Type B pancreatic cell (in vitro differentiated cells): ENCODE data around the gene TDRD3. TPM values are rescaled to one million over a fixed set of nuclear protein-coding genes. Genes with fewer than 3 reads are reported as not detected.

Source experiments
- DNase-seq: peaks from one replicate; pipeline ENCODE4 v3.0.0; 2021; ENCODE audit warnings: mixed read lengths; ENCODE audit not compliant: unreplicated experiment; ENCODE audit errors: extremely low spot score
- H3K27ac Mint-ChIP-seq: 2 replicates; pipeline ENCODE4 v1.8.0; 2021; ENCODE audit warnings: mild to moderate bottlenecking, mixed read lengths
- H3K27me3 Mint-ChIP-seq: 2 replicates; pipeline ENCODE4 v1.8.0; 2021; ENCODE audit warnings: mixed read lengths
- H3K36me3 Mint-ChIP-seq: 2 replicates; pipeline ENCODE4 v1.8.0; 2021; ENCODE audit warnings: mixed read lengths
- H3K4me1 Mint-ChIP-seq: one replicate; pipeline ENCODE4 v1.8.0; 2021; ENCODE audit warnings: mixed read lengths; ENCODE audit not compliant: unreplicated experiment
- H3K4me3 Mint-ChIP-seq: 2 replicates; pipeline ENCODE4 v1.8.0; 2021; ENCODE audit warnings: mild to moderate bottlenecking, mixed read lengths
- H3K9me3 Mint-ChIP-seq: 2 replicates; pipeline ENCODE4 v1.8.0; 2021; ENCODE audit warnings: mixed read lengths
- total RNA-seq: library from RNA; stranded (reverse); gene quantifications from 2 replicates; pipeline ENCODE4 v1.2.1, GENCODE V29; 2021; ENCODE audit warnings: low replicate concordance
- TF ChIP-seq, protein P1 (sequence below): fragments of 200-600 bp; sonication (generic); conservative IDR thresholded peaks from 2 replicates; pipeline ENCODE4 v1.5.0; 2021; ENCODE audit warnings: antibody characterized with exemption, mild to moderate bottlenecking

The TDRD3 gene
- total RNA-seq, 1 donor from 2014 or later: 30.1 TPM

DNA sequence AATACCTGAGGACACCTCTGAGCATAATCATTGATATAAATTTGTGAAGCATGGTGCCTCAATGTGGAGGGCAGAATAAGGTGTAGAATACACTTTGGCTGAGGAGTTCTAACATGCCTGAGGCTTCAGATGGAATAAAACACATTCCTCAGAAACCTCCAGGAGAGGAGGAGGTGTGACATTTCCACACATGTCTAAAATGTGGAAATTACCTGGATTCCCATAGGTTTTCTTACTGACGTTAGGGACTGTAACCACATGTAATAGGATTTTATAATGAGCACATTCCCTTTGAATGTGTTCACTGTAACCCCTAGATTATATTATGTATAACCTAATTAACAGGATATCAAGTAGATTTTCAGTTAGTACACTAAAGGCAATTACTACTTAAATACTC, 226.1 kb downstream of the TDRD3 start:
- TF ChIP-seq, protein P1, sequence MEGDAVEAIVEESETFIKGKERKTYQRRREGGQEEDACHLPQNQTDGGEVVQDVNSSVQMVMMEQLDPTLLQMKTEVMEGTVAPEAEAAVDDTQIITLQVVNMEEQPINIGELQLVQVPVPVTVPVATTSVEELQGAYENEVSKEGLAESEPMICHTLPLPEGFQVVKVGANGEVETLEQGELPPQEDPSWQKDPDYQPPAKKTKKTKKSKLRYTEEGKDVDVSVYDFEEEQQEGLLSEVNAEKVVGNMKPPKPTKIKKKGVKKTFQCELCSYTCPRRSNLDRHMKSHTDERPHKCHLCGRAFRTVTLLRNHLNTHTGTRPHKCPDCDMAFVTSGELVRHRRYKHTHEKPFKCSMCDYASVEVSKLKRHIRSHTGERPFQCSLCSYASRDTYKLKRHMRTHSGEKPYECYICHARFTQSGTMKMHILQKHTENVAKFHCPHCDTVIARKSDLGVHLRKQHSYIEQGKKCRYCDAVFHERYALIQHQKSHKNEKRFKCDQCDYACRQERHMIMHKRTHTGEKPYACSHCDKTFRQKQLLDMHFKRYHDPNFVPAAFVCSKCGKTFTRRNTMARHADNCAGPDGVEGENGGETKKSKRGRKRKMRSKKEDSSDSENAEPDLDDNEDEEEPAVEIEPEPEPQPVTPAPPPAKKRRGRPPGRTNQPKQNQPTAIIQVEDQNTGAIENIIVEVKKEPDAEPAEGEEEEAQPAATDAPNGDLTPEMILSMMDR: no peak
- Mint-ChIP-seq H3K27me3 (peaks cover 4% of the 10 kb centered on the region), H3K27ac (no peak overlapping the region), H3K4me3 (no peak overlapping the region), H3K4me1 (no peaks in the 10 kb centered on the region), H3K36me3 (no peaks in the 10 kb centered on the region), H3K9me3 (no peaks in the 10 kb centered on the region)
- DNase-seq: no peak

Other genes starting within 250 kb of the TDRD3 start
- gene DIAPH3, start 233.3 kb upstream of the TDRD3 start, total RNA-seq: 8.6 and 16.9 TPM in 2 replicates